Tibial nerve (tissue), 4 donors: Measurements from ENCODE around the gene CDH12.

ENCODE experiments used
- CTCF ChIP-seq, 5 experiments: fragments of 200-600 bp in 3 of 5; fragments of 450-650 bp in 2 of 5; sonication (generic) in 3 of 5; IDR thresholded peaks; one replicate each; pipeline ENCODE4 v1.5.1; 2016 to 2019; ENCODE audit warnings: antibody characterized with exemption in 5 of 5, mild to moderate bottlenecking in 3 of 5, moderate library complexity in 2 of 5
- EP300 ChIP-seq, 2 donors: sonication (generic); formaldehyde crosslinking; IDR thresholded peaks; one replicate each; pipeline ENCODE4 v1.6.1; 2017; ENCODE audit warnings: antibody characterized with exemption in 2 of 2, mild to moderate bottlenecking in 1 of 2
- POLR2A ChIP-seq, 2 donors: fragments of 450-650 bp; IDR thresholded peaks; one replicate each; pipeline ENCODE4 v1.6.1; 2017; ENCODE audit warnings: antibody characterized with exemption in 2 of 2, mild to moderate bottlenecking in 2 of 2, moderate library complexity in 2 of 2

GRCh38 chr5:22316294-22316693 is 536.9 kb downstream of the CDH12 start:
- TF ChIP-seq EP300 (IDR thresholded peaks at IDR 0.05) (no peak), CTCF (IDR thresholded peaks at IDR 0.05) (no peak), POLR2A (IDR thresholded peaks at IDR 0.05) (no peak)
